ENCODE data around the gene GCNT1.

DNA sequence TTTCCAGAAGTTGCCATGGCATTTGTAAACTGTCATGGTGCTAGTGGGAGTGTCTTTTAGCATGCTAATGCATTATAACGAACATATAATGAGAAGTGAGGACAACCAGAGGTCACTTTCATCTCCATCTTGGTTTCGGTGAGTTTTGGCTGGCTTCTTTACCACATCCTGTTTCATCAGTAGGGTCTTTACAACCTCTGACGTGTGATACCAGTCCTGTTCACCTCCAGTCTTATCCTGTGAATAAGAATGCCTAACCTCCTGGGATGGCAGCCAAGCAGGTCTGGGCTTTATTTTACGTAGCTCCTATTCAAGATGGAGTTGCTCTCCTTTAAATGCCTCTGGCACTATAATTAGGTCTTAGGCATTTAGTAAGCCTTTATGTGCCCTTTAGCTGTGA, 44.3 kb upstream of the GCNT1 start:
- TF ChIP-seq POLR2A (IDR thresholded peaks at IDR 0.05) = no peak
- no peak for TF ChIP-seq CTCF (IDR thresholded peaks at IDR 0.05)
- TF ChIP-seq POLR2AphosphoS5 (IDR thresholded peaks at IDR 0.05) = no peak
